ENCODE data around the gene SNX15. TPM values are rescaled to one million over a fixed set of nuclear protein-coding genes. Genes with fewer than 3 reads are reported as not detected.
"Not testable (repeated sequence)": the region's sequence is repeated elsewhere in the genome, so short reads cannot be mapped to it uniquely, and the experiment has no call there.

SNX15 gene
- total RNA-seq, 1 donor from 2014 or later, result 17.0 TPM

- DNase-seq (ENCODE audit: low spot score), result peak; percentile 96
- intact Hi-C loops (cut with DNase I), result loop anchor here (5.0 kb wide), 3 partner anchors 87 to 167 kb away; partner anchors contain the start of gene ZNHIT2
Measured at GRCh38 chr11:65013888-65014725, 13.1 kb upstream of the SNX15 start, which contains the start of gene ARL2. Gene ARL2 (plus strand): TSS chr11:65014160. CDS start chr11:65014208, 48 bp downstream.

GRCh38 chr11:65014726-65015227, 12.5 kb upstream of the SNX15 start:
- intact Hi-C loops (cut with DNase I), result loop anchor here (5.0 kb wide), 3 partner anchors 87 to 167 kb away; partner anchors contain the start of gene ZNHIT2
- no peak for DNase-seq (ENCODE audit: low spot score)

DNA sequence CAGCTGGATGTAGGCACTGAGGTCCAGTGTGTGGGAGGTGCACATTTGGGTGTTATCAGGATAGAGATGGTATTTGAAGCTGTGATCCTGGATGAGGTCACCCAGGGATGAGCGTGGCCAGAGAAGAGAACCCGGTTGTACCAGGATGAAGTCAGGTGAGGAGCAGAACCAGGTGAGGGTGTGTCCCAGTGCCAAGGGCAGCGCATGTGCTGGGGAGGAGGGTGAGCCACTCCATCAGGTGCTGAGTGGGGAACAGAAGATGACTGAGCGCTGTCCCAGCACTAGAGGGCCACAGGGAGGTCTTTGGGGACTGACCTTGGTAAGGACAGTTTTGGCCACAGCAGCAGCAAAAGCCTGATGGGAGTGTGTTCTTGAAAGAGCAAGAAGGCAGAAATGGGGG, 10.5 kb upstream of the SNX15 start:
- no peak for DNase-seq (ENCODE audit: low spot score)
- intact Hi-C loops (cut with DNase I), result no loop called here

- intact Hi-C loops (cut with DNase I), result no loop called here
- no peak for DNase-seq (ENCODE audit: low spot score)
Measured at GRCh38 chr11:65017937-65018336, 9.3 kb upstream of the SNX15 start.

- intact Hi-C loops (cut with DNase I), result no loop called here
- DNase-seq (ENCODE audit: low spot score), result no peak
Measured at GRCh38 chr11:65019824-65020223, 7.4 kb upstream of the SNX15 start.

- no peak for DNase-seq (ENCODE audit: low spot score)
- intact Hi-C loops (cut with DNase I), result no loop called here
Measured at GRCh38 chr11:65021003-65021402, 6.2 kb upstream of the SNX15 start.

DNA sequence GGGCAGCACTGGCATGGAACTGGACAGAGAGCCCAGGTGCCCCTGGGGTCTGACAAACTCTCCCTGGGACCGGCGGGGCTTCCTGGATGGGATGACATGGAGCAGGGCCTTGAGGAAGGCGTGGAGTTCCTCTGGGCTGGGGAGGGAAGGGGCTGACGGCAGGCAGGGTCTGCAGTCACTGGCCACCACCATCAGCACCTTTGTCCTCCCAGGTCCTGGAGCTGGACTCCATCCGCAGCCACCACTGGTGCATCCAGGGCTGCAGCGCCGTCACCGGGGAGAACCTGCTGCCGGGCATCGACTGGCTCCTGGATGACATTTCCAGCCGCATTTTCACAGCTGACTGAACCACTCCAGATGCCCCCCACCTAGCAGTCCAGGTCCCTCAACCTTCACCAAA, 5.7 kb upstream of the SNX15 start:
- DNase-seq (ENCODE audit: low spot score), result no peak
- intact Hi-C loops (cut with DNase I), result no loop called here

DNA sequence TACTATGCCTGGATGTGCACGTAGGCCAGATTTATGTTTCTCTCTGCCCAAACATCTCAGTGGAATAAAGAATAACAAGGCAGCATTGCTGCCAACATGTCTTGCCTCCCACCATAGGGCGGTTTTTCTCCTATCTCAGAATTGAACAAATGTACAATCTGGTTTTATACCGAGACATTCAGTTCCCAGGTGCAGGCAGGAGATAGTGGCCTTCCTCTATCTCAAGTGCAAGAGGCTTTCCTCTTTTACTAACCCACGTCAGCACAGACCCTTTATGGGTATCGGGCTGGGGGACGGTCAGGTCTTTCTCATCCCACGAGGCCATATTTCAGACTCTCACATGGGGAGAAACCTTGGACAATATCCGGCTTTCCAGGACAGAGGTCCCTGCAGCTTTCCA, 3.7 kb upstream of the SNX15 start:
- DNase-seq (ENCODE audit: low spot score); intact Hi-C loops (cut with DNase I): not testable (repeated sequence)

DNA sequence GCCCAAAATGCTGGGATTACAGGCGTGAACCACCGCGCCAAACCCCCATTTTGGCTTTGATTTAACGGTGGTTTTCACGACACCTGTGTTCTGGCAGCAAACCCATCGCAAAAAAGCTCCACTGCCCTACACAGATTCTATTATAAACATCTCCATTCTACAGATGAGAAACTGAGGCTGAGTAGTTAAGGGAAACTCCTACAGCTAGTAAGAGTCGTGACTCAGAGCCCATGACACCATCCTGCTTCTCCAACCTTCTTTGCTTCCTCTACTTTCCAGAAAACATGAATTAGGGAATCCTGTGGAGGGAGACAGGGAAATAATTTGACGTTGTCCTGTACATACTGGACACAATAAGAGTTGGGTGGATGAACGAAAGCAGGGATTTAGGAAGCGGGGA, 429 bp upstream of the SNX15 start:
- intact Hi-C loops (cut with DNase I), result loop anchor here (1.0 to 5.0 kb wide), 2 partner anchors 55 to 103 kb away; partner anchors contain the start of genes CDCA5, PPP2R5B and ZFPL1
- no peak for DNase-seq (ENCODE audit: low spot score)

- DNase-seq (ENCODE audit: low spot score), result no peak
- intact Hi-C loops (cut with DNase I), result no loop called here
Measured at GRCh38 chr11:65032216-65032615, 5.0 kb downstream of the SNX15 start.

GRCh38 chr11:65034423-65034822, 7.2 kb downstream of the SNX15 start:
- no peak for DNase-seq (ENCODE audit: low spot score)
- intact Hi-C loops (cut with DNase I), result no loop called here

DNA sequence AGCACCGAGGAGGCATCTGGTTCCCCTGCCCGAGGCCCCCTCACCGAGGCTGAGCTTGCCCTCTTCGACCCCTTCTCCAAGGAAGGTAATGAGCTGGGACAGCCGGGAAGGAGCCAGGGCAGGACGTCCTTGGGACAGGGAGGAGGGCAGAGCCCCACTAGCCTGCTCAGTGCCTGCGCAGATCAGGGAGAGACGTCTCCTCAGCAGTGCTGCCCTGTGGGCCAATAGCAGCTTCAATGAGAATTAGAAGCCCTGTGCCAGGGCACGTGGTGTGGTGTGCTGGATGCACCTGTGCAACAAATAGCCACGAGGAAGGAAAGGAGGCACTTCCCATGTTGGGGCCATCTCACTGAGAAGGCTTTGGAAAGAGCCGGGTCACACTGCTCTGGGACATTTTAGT, 8.3 kb downstream of the SNX15 start:
- DNase-seq (ENCODE audit: low spot score), result no peak
- intact Hi-C loops (cut with DNase I), result no loop called here

DNA sequence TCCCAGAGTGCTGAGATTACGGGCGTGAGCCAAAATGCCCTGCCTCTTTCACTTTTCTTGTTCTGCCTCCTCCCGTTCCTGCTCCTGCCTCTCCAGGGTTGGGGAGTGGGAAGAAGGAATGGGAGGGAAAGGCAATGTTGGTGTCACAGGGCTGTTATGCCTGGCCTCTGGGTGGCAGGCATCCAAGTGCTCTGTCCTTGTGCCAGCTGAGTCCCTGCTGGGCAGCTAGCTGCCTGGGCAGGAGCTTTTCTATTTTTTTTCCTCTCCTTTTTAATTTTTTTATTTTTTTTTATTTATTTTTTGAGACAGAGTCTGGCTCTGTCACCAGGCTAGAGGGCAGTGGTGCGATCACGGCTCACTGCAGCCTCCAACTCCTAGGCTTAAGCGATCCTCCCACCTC, 9.7 kb downstream of the SNX15 start:
- intact Hi-C loops (cut with DNase I), result no loop called here

GRCh38 chr11:65040520-65040846, 13.2 kb downstream of the SNX15 start:
- intact Hi-C loops (cut with DNase I), result loop anchor here (5.0 kb wide), 1 partner anchor 77 kb away; the partner anchor contains the start of gene ZNHIT2
- no peak for DNase-seq (ENCODE audit: low spot score)

More for the DNA sequence above, 9.7 kb downstream of the SNX15 start:
- DNase-seq (ENCODE audit: low spot score), result no peak

DNA sequence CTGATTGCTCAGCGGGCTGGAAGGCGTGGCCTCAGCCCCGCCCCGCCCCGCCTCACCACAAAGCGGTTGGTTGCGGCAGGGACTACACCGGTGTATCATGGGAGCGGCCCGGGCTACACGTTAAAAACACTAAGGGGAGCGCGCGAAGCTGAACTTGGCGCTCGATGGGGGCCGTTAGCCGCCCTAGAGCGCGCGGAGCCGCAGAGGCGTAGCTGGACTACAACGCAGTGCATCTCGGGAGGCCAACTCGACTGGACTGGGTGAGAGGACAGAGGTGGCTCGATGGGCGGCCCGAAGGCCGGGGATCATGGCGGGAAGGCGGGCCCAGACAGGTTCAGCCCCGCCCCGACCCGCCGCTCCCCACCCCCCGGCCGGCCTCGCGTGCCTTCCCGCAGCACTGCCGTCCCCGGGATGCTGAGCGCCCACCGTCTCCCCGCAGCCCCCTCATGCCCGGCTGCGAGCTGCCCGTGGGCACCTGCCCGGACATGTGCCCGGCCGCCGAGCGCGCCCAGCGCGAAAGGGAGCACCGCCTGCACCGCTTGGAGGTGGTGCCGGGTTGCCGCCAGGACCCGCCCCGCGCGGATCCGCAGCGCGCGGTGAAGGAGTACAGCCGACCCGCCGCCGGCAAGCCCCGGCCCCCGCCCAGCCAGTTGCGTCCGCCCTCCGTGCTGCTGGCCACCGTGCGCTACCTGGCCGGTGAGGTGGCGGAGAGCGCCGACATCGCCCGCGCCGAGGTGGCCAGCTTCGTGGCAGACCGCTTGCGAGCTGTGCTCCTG, 13.8 kb downstream of the SNX15 start, which contains the start of gene SAC3D1:
TSS of gene SAC3D1 (plus strand) at position 364 of the 776 bp plus-strand sequence. CDS start at position 447, 83 bp downstream.
- DNase-seq (ENCODE audit: low spot score), result peak; percentile 96
- intact Hi-C loops (cut with DNase I), result loop anchor here (5.0 kb wide), 1 partner anchor 76 kb away; the partner anchor contains the start of gene ZNHIT2

DNA sequence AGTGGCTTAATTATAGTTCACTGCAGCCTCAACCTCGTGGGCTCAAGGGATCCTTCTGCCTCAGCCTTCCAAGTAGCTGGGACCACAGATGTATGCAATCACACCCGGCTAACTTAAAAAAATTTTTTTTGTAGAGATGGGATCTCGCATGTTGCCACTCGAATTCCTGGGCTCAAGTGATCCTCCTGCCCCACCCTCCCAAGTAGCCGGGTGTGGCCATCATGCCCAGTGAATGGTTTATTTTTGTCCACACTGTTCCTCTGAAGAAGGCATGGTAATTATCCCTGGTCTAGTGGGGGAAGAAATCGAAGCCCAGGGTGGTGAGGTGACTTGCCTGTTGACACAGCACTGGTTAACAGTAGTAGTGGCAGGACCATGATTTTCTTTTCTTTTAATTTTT, 15.7 kb downstream of the SNX15 start:
- intact Hi-C loops (cut with DNase I), result loop anchor here (5.0 kb wide), 1 partner anchor 74 kb away; the partner anchor contains the start of gene ZNHIT2

GRCh38 chr11:65043881-65044501, 16.8 kb downstream of the SNX15 start:
- DNase-seq (ENCODE audit: low spot score), result no peak
- intact Hi-C loops (cut with DNase I), result loop anchor here (5.0 kb wide), 1 partner anchor 73 kb away; the partner anchor contains the start of gene ZNHIT2

More for the DNA sequence above, 15.7 kb downstream of the SNX15 start:
- DNase-seq (ENCODE audit: low spot score), result no peak

DNA sequence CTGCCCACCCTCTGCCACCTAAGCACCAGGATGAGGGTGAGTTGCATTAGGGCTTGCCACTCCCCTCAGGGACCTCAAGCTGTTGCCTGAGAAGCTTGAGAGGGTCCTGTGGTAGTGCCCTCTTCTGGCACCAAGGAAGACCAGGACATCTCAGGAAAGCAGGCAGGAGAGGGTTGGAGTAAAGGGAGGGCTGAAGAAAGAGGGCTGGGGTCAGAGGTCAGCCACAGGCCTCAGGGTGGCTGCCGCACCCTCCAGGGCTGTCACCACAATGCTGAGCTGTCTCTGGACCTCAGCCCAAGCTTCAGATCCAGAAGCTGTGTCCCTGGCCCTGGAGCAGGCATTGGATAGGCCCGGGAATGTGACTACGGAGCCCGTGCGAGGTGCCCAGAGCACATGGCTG, 17.8 kb downstream of the SNX15 start:
- intact Hi-C loops (cut with DNase I), result no loop called here
- DNase-seq (ENCODE audit: low spot score), result no peak

GRCh38 chr11:65045728-65046127, 18.5 kb downstream of the SNX15 start:
- no peak for DNase-seq (ENCODE audit: low spot score)
- intact Hi-C loops (cut with DNase I), result no loop called here
